ENCODE results near the gene GIMAP8. TPM values are rescaled to one million over a fixed set of nuclear protein-coding genes. Genes with fewer than 3 reads are reported as not detected.
"Not testable (repeated sequence)": the region's sequence is repeated elsewhere in the genome, so short reads cannot be mapped to it uniquely, and the experiment has no call there.

GIMAP8 gene
- total and polyA plus RNA-seq, 2 of the 8 experiments (the other 6 are each of a cell fraction or from before 2014, with no cell fraction given): not detected

- H3K27me3 ChIP-seq (replicated peaks in 1 of 4; ENCODE audit: control insufficient read depth in 3 of 4, extremely low read depth in 1 of 4, insufficient read depth in 3 of 4, low read length in 3 of 4); H3K36me3 ChIP-seq (ENCODE audit: control insufficient read depth in 2 of 4, insufficient read depth in 4 of 4, low read length in 3 of 4); H2BK12ac ChIP-seq (ENCODE audit: low read depth, low read length); H3K9ac ChIP-seq (replicated peaks in 1 of 4; ENCODE audit: extremely low read depth in 1 of 4, low read depth in 3 of 4, low read length in 3 of 4); H4K5ac ChIP-seq (ENCODE audit: insufficient read length, low read depth, low read length); H4K8ac ChIP-seq (ENCODE audit: extremely low read depth, insufficient read depth, low read length); H3K9me3 ChIP-seq (ENCODE audit: insufficient read depth in 2 of 2, low read depth in 1 of 2, low read length in 1 of 2); DNase-seq (ENCODE audit: low read depth in 1 of 2, low spot score in 2 of 2); FAIRE-seq; H3K23ac ChIP-seq (ENCODE audit: insufficient read length); H3K79me2 ChIP-seq (ENCODE audit: control insufficient read depth in 1 of 2, insufficient read depth in 2 of 2, low read length in 2 of 2); H3K4me1 ChIP-seq (replicated peaks in 1 of 4; ENCODE audit: control insufficient read depth in 3 of 4, insufficient read depth in 4 of 4, low read length in 3 of 4); H3K27ac ChIP-seq (ENCODE audit: low read depth, low read length); H3K56ac ChIP-seq (replicated peaks; ENCODE audit: insufficient read length, low read depth, low read length); H4K91ac ChIP-seq (replicated peaks; ENCODE audit: insufficient read length, low read length); H2BK120ac ChIP-seq (replicated peaks; ENCODE audit: low read depth, low read length); H3K79me1 ChIP-seq (ENCODE audit: low read depth, low read length); H2BK15ac ChIP-seq (ENCODE audit: low read length); H2BK20ac ChIP-seq (ENCODE audit: low read length); H3K4me2 ChIP-seq (ENCODE audit: insufficient read depth in 1 of 2, low read depth in 2 of 2, low read length in 2 of 2); H3K18ac ChIP-seq (ENCODE audit: extremely low read depth, low read length); H2BK5ac ChIP-seq (ENCODE audit: low read depth, low read length); H3K4ac ChIP-seq (replicated peaks; ENCODE audit: insufficient read length, low read depth, low read length); CTCF ChIA-PET (ENCODE audit: partially characterized antibody); H3K23me2 ChIP-seq (ENCODE audit: low read depth, low read length); H2AK5ac ChIP-seq (ENCODE audit: low read depth, low read length); H3K4me3 ChIP-seq (ENCODE audit: extremely low read depth in 1 of 4, insufficient read depth in 2 of 4, low read depth in 3 of 4, low read length in 4 of 4); POLR2A ChIA-PET (ENCODE audit: partially characterized antibody); H3K14ac ChIP-seq (ENCODE audit: insufficient read length); H4K20me1 ChIP-seq (replicated peaks in 1 of 2; ENCODE audit: control insufficient read depth in 1 of 2, insufficient read depth in 2 of 2, low read length in 2 of 2); H2AFZ ChIP-seq (ENCODE audit: low read length): not testable (repeated sequence)
- WGBS, 2 experiments (ENCODE audit: extremely low coverage in 1 of 2, insufficient coverage in 1 of 2, insufficient read length in 1 of 2, insufficient replicate concordance in 2 of 2, low coverage in 1 of 2, low lambda C conversion rate in 2 of 2, missing lambda C conversion rate in 1 of 2): 100% methylated on average over 2 of the region's 3 CpGs; no CpG with 5 or more reads in 1 of the 2 experiments
Measured at GRCh38 chr7:150493442-150493841, 43.0 kb downstream of the GIMAP8 start.

Data from H1 (cell line).